GM19035 (cell line): ENCODE data around the gene UTF1.
"Not testable (repeated sequence)": the region's sequence is repeated elsewhere in the genome, so short reads cannot be mapped to it uniquely, and the experiment has no call there.

ENCODE experiments used
- ATAC-seq: cut with Tn5 transposase; IDR thresholded peaks from one replicate; pipeline ENCODE4 v1.9.1; 2021; ENCODE audit not compliant: unreplicated experiment

The UTF1 gene

DNA sequence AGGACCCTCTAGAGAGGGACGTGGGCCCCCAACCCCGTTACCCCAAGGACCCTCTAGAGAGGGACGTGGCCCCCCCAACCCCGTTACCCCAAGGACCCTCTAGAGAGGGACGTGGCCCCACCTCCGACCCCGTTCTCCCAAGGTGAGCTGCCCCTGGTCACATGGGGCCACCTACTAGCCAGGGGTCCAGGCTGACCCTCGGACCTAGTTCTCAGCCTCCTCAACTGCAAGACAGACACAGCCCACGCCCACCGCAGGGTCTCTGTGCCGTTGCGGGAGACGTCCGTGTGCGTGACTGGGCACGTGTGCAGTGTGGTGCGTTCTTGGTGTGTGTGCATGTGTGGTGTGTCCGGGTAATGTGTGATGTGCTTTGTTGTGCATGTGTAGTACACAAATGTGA, 21.6 kb upstream of the UTF1 start:
- ATAC-seq = no peak

- ATAC-seq = no peak
Observed at GRCh38 chr10:133209117-133209516, 20.9 kb upstream of the UTF1 start.

- ATAC-seq = no peak
Observed at GRCh38 chr10:133209641-133210040, 20.4 kb upstream of the UTF1 start.

DNA sequence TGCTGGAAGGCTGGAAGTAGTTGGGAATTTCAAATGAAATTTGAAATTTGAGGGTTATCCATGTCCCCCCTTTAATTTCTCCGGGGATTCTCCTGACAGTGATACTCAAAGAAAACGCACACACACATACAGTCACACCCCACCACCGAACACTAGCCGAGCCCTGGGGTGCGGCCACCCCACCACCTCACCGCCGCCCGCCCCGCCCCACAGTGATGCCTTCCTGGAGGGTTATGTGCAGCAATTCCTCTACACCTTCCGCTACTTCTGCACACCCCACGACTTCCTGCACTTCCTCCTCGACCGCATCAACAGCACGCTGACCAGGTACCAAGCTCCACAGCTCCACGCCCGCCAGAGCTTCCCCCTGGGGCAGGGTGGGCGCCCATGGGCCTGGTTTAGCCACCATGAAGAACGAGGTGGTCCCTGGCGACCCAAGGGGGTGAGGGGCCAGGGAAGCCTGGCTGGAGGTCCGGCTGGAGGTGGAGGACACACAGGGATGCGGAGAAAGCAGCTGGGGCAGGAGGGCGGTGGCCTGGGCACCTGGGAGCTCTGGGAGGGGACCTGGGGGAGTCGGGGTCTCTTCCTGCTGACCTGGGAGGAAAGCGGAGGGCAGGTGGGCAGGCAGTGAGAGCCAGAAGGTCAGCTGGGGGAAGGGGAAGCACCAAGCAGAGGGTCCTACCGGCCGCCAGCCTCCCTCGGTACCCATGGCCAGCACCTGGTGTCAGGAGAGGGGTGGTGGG, 19.4 kb upstream of the UTF1 start:
- ATAC-seq = no peak

DNA sequence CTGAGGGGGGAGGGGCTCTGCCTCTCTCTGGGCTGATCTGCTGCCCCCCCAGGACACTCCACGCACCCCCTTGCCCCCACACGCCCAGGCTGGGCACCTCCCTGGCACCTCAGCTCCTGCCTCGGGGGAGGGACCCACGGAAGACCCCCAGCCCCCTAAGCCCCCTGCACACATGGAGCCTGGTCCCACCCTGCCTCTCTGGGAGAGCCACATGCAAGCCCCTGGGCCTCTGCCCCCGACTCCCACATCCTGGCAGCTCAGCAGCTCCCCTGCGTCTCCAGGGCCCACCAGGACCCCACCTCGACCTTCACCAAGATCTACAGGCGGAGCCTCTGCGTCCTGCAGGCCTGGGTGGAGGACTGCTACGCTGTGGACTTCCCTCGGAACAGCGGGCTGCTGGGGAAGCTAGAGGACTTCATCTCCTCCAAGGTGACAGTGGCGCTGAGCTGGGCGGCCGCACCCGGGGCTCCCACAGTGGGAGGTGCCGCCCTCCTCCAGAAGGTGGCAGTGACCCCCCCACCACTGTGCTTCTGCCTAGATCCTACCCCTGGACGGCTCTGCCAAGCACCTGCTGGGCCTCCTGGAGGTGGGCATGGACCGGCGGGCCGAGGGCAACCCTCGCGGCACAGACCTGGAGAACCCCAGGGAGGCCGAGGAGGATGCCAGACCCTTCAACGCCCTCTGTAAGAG, 18.7 kb upstream of the UTF1 start:
- ATAC-seq = no peak

- ATAC-seq = no peak
Observed at GRCh38 chr10:133211959-133212852, 17.8 kb upstream of the UTF1 start.

DNA sequence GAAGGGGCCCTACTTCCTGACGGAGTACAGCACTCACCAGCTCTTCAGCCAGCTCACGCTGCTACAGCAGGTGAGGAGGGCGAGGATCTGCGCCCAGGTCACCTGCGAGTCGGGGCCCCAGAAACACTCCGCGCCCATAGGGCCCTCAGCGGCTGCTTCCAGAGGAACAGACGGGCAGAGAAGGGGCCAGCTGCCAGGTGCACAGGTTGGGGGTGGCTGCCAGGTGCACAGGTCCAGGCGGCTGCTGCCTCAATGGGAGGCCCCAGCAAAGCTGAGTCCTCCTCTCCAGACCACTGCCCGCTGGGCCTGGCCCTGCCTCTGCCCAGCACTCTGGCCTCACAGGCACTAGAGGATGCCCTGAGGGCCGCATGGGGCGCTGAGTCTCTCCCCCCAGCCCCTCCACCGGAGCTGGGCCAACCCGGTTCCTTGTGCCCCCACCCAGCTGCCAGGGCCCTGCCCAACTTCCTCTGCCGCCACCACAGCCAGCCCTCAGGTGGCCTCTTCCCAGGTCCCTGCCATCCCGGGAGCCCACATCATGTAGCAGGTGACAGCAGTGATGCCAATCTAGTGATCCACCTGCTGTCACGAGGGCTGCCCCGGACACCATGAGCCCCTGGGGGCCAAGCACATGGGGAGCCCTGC, 17.0 kb upstream of the UTF1 start:
- no peak for ATAC-seq

GRCh38 chr10:133213641-133214467, 16.2 kb upstream of the UTF1 start:
- no peak for ATAC-seq

DNA sequence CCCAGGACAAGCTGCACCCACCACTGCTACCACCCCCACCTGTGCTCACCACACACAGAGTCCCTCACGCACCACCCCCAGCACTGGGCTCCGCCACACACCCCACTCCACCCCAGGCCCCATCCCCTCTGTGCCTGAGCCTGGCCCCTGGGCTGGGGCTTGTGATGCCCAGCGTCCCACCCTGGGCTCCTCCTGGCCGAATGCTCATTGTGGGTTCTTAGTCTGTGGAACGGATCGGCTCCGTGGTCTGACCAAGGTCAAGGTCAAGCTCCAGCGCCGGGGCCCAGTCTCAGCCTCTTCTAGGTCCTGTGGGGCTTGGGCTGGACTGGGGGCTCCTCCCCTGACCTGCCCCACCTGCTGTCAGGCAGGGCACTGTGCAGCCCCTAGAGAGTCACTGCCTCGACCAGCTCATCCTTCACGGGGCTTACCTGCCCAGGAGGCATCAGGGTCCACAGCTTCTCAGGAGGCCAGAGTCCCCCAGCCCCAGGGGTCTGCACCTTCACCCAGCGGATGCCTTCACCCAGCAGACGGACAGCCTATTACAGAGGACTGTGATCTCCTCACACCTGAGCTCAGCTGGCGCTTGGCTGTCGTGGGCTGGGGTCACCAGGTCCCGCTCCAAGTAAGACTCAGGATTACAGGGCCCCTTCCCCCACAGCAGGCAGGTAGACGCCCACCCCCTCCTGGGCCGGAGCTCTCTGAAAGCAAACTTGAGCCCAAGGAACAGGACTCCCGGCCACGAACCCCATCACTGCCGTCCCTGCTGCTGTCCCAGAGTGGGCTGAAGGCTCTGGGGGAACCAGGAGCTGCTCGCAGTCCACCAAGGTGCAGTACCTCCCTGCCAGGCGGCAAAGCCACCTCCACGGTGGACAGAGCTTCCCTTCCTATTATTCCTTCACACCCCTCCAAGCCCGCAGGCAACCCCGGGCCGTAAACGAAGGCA, 15.3 kb upstream of the UTF1 start:
- ATAC-seq = no peak

DNA sequence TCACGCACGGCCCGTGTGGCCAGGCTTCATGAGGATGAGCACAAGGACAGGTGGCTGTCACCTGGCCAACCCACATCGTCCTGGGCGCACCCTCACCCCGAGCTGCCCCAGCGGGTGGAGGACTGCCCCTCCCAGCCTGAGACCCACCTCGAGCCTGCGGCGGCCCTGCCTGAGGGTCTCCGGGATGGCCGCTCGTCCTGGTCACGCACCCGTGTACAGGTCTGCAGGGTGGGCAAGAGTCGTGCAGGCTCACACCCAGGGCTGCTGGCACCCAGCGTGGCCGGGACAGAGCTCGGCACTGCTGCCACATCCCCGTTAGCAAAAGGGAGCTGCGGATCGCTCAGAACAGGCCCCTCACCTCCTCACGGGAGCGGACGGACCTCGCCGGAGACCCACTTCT, 14.4 kb upstream of the UTF1 start:
- ATAC-seq = no peak

DNA sequence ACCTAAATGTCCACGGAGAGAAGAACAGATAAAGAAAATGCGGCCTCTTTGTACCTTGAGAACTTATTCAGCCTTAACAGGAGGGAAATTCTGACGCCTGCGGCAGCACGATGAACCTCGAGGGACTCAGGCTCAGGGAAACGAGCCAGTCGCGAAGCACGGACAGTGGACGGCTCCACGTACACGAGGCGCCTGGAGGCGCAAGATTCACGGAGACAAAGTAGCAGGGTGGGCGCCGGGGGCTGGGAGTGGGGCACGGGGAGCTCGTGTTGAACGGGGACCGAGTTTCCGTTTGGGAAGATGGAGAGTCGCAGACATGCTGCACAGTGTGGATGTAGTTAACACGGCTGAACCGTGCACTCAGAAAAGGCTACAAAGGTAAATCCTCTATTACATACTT, 13.2 kb upstream of the UTF1 start:
- ATAC-seq = no peak

GRCh38 chr10:133217800-133218589, 12.0 kb upstream of the UTF1 start:
- no peak for ATAC-seq

GRCh38 chr10:133218891-133219290, 11.1 kb upstream of the UTF1 start:
- no peak for ATAC-seq

GRCh38 chr10:133219782-133220181, 10.2 kb upstream of the UTF1 start:
- no peak for ATAC-seq

- ATAC-seq = no peak
Observed at GRCh38 chr10:133221331-133221730, 8.7 kb upstream of the UTF1 start.

DNA sequence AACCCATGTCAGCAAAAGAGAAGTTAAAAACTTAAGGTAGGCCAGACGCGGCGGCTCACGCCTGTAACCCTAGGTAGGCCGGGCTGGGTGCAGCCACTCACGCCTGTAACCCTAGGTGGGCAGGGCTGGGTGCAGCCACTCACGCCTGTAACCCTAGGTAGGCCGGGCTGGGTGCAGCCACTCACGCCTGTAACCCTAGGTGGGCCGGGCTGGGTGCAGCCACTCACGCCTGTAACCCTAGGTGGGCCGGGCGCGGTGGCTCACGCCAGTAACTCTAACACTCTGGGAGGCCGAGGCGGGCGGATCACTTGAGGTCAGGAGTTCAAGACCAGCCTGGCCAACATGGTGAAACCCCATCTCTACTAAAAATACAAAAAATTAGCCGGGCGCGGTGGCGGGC, 8.3 kb upstream of the UTF1 start:
- not testable (repeated sequence) for ATAC-seq

- no peak for ATAC-seq
Observed at GRCh38 chr10:133224076-133224475, 5.9 kb upstream of the UTF1 start.

- ATAC-seq = no peak
Observed at GRCh38 chr10:133224756-133225372, 5.2 kb upstream of the UTF1 start.
